Colonic mucosa (tissue), 4 donors: ENCODE data around the gene DNAJC27. TPM values are rescaled to one million over a fixed set of nuclear protein-coding genes. Genes with fewer than 3 reads are reported as not detected.
A peak's percentile ranks its signal among the peaks of the same experiment; 100 is the strongest.

Source experiments
- DNase-seq: peaks from one replicate; pipeline ENCODE4 v3.0.0-alpha.2; 2020
- H3K27ac ChIP-seq: fragments of 200-600 bp; one replicate; pipeline ENCODE4 v1.8.0; 2021
- H3K27me3 ChIP-seq: fragments of 200-600 bp; one replicate; pipeline ENCODE4 v1.8.0; 2021
- H3K36me3 ChIP-seq: fragments of 200-600 bp; one replicate; pipeline ENCODE4 v1.8.0; 2021
- H3K4me1 ChIP-seq: fragments of 200-600 bp; one replicate; pipeline ENCODE4 v1.8.0; 2021; ENCODE audit warnings: mild to moderate bottlenecking
- H3K4me3 ChIP-seq: fragments of 200-600 bp; one replicate; pipeline ENCODE4 v1.8.0; 2021
- H3K9ac ChIP-seq, 2 donors: one replicate each; pipeline ENCODE4 v1.7.0; 2013; ENCODE audit warnings: control low read depth in 2 of 2, low read depth in 2 of 2, low read length in 2 of 2
- H3K9me3 ChIP-seq: fragments of 200-600 bp; one replicate; pipeline ENCODE4 v1.8.0; 2021
- intact Hi-C: fragments of 100-400 bp; cut with DNase I; formaldehyde crosslinking; loops from one replicate; pipeline ENCODE4 v1.14.1; 2022
- total RNA-seq, 2 donors: library from RNA; stranded (reverse); fragmentation: NEBNext Ultra II Directional in 1 of 2; extraction: Animal tissue kit (Norgen Biotek cat#: 25700) in 1 of 2; gene quantifications; one replicate each; pipeline ENCODE4 v1.2.1, GENCODE V29; 2021
- TF ChIP-seq, protein P1 (sequence below): fragments of 200-600 bp; IDR thresholded peaks from one replicate; pipeline ENCODE4 v1.8.0; 2022; ENCODE audit warnings: antibody characterized with exemption, mild to moderate bottlenecking
- donor health status: healthy.
- donor health status: DM: no; HTN: no; CAD: no.
- donor health status: DM: no; HTN: no; CAD: no.

The DNAJC27 gene
- total RNA-seq, 2 donors from 2014 or later: 3.4 to 3.9 TPM

GRCh38 chr2:24970483-24971285 is 1.1 kb downstream of the DNAJC27 start:
- Histone ChIP-seq H3K27ac (peak overlapping the region; percentile 98), H3K36me3 (no peaks in the 10 kb centered on the region), H3K27me3 (no peaks in the 10 kb centered on the region), H3K4me3 (peak overlapping the region; percentile 71), H3K9ac (peak overlapping the region; percentile 93 to 100), H3K9me3 (no peaks in the 10 kb centered on the region), H3K4me1 (no peaks in the 10 kb centered on the region)
- intact Hi-C loops: no loop called here
- DNase-seq: peak; percentile 21
- TF ChIP-seq, protein P1, sequence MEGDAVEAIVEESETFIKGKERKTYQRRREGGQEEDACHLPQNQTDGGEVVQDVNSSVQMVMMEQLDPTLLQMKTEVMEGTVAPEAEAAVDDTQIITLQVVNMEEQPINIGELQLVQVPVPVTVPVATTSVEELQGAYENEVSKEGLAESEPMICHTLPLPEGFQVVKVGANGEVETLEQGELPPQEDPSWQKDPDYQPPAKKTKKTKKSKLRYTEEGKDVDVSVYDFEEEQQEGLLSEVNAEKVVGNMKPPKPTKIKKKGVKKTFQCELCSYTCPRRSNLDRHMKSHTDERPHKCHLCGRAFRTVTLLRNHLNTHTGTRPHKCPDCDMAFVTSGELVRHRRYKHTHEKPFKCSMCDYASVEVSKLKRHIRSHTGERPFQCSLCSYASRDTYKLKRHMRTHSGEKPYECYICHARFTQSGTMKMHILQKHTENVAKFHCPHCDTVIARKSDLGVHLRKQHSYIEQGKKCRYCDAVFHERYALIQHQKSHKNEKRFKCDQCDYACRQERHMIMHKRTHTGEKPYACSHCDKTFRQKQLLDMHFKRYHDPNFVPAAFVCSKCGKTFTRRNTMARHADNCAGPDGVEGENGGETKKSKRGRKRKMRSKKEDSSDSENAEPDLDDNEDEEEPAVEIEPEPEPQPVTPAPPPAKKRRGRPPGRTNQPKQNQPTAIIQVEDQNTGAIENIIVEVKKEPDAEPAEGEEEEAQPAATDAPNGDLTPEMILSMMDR: no peak

GRCh38 chr2:24969784-24970183 is 2.0 kb downstream of the DNAJC27 start:
- H3K27me3 ChIP-seq: no peaks in the 10 kb centered on the region
- TF ChIP-seq, protein P1: no peak
- no peaks in the 10 kb centered on the region for H3K9me3 ChIP-seq
- intact Hi-C loops: no loop called here
- no peak overlapping the region for H3K9ac ChIP-seq
- H3K36me3 ChIP-seq: no peaks in the 10 kb centered on the region
- H3K27ac ChIP-seq: no peak overlapping the region
- no peak overlapping the region for H3K4me3 ChIP-seq
- H3K4me1 ChIP-seq: no peaks in the 10 kb centered on the region
- no peak for DNase-seq

GRCh38 chr2:24961903-24962302 is 9.9 kb downstream of the DNAJC27 start:
- H3K4me3 ChIP-seq: no peak overlapping the region
- no peak overlapping the region for H3K9ac ChIP-seq
- no peaks in the 10 kb centered on the region for H3K36me3 ChIP-seq
- TF ChIP-seq, protein P1: no peak
- no peaks in the 10 kb centered on the region for H3K4me1 ChIP-seq
- DNase-seq: no peak
- intact Hi-C loops: no loop called here
- H3K27me3 ChIP-seq: no peaks in the 10 kb centered on the region
- no peaks in the 10 kb centered on the region for H3K9me3 ChIP-seq
- no peak overlapping the region for H3K27ac ChIP-seq

- Histone ChIP-seq H3K27ac (no peak overlapping the region), H3K9me3 (no peaks in the 10 kb centered on the region), H3K4me1 (no peaks in the 10 kb centered on the region), H3K4me3 (no peak overlapping the region), H3K9ac (no peak overlapping the region), H3K27me3 (no peaks in the 10 kb centered on the region), H3K36me3 (no peaks in the 10 kb centered on the region)
- TF ChIP-seq, protein P1: no peak
- intact Hi-C loops: no loop called here
- DNase-seq: peak; percentile 24
Measured at GRCh38 chr2:24959761-24960160, 12.0 kb downstream of the DNAJC27 start.

DNA sequence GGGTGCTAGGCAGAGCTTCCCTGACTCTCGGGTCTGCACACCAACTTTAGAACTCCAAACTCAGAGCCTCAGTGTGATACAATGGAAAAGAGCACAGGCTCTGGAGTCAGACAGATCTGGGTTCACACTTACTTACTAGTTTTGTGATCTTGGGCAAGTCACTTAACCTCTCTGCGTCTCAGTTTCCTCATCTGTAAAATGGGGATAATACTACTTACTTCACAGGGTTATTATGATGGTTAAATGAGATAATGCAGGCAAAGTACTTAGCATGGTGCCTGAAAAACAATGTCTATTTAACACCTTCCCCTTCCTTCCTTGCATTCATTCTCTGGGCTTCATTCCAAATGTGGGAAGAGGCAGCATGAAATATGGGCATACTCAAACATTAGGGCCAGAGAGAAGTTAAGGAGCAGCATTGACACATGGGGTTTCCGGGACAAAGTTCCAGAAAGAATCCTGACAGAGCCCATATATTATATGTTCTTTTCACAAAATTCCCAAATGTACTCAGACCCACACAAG is 13.3 kb downstream of the DNAJC27 start:
- TF ChIP-seq, protein P1: no peak

More for the DNA sequence above, 13.3 kb downstream of the DNAJC27 start:
- Histone ChIP-seq H3K4me3 (no peak overlapping the region), H3K9ac (no peak overlapping the region), H3K4me1 (no peaks in the 10 kb centered on the region), H3K36me3 (no peaks in the 10 kb centered on the region), H3K9me3 (no peaks in the 10 kb centered on the region), H3K27me3 (no peaks in the 10 kb centered on the region), H3K27ac (no peak overlapping the region)
- intact Hi-C loops: no loop called here
- no peak for DNase-seq
